ENCODE data around the gene GNAQ.

GNAQ gene

GRCh38 chr9:77974434-77974833, 57.2 kb downstream of the GNAQ start:
- no peak for DNase-seq (ENCODE audit: low read depth)

GRCh38 chr9:77969083-77969482, 62.5 kb downstream of the GNAQ start:
- DNase-seq (ENCODE audit: low read depth): no peak

- no peak for DNase-seq (ENCODE audit: low read depth)
Observed at GRCh38 chr9:77968506-77968905, 63.1 kb downstream of the GNAQ start.

- DNase-seq (ENCODE audit: low read depth): no peak
Observed at GRCh38 chr9:77966718-77967117, 64.9 kb downstream of the GNAQ start.

GRCh38 chr9:77965445-77966123, 66.0 kb downstream of the GNAQ start:
- no peak for DNase-seq (ENCODE audit: low read depth)

GRCh38 chr9:77964258-77964657, 67.4 kb downstream of the GNAQ start:
- DNase-seq (ENCODE audit: low read depth): no peak

GRCh38 chr9:77961541-77961940, 70.1 kb downstream of the GNAQ start:
- DNase-seq (ENCODE audit: low read depth): no peak

GRCh38 chr9:77960356-77961153, 71.1 kb downstream of the GNAQ start:
- no peak for DNase-seq (ENCODE audit: low read depth)

- no peak for DNase-seq (ENCODE audit: low read depth)
Observed at GRCh38 chr9:77959803-77960202, 71.8 kb downstream of the GNAQ start.

GRCh38 chr9:77957652-77958051, 74.0 kb downstream of the GNAQ start:
- DNase-seq (ENCODE audit: low read depth): no peak

- no peak for DNase-seq (ENCODE audit: low read depth)
Observed at GRCh38 chr9:77956555-77956954, 75.1 kb downstream of the GNAQ start.

- no peak for DNase-seq (ENCODE audit: low read depth)
Observed at GRCh38 chr9:77954666-77955015, 77.0 kb downstream of the GNAQ start.

GRCh38 chr9:77954013-77954665, 77.5 kb downstream of the GNAQ start:
- DNase-seq (ENCODE audit: low read depth): no peak

GRCh38 chr9:77953590-77953989, 78.0 kb downstream of the GNAQ start:
- DNase-seq (ENCODE audit: low read depth): no peak

- DNase-seq (ENCODE audit: low read depth): no peak
Observed at GRCh38 chr9:77952635-77953328, 78.8 kb downstream of the GNAQ start.

- no peak for DNase-seq (ENCODE audit: low read depth)
Observed at GRCh38 chr9:77951369-77951768, 80.2 kb downstream of the GNAQ start.

GRCh38 chr9:77949751-77950436, 81.7 kb downstream of the GNAQ start:
- no peak for DNase-seq (ENCODE audit: low read depth)

- DNase-seq (ENCODE audit: low read depth): no peak
Observed at GRCh38 chr9:77947651-77948050, 84.0 kb downstream of the GNAQ start.

GRCh38 chr9:77946969-77947620, 84.5 kb downstream of the GNAQ start:
- DNase-seq (ENCODE audit: low read depth): no peak

- DNase-seq (ENCODE audit: low read depth): no peak
Observed at GRCh38 chr9:77946296-77946695, 85.3 kb downstream of the GNAQ start.

- no peak for DNase-seq (ENCODE audit: low read depth)
Observed at GRCh38 chr9:77945798-77946197, 85.8 kb downstream of the GNAQ start.
